KMS-11 (cell line): ENCODE data around the gene ARHGAP22.

ENCODE experiments used
- H2AFZ ChIP-seq: fragments of 200-600 bp; sonication (generic); 2 replicates; pipeline ENCODE4 v1.6.1; 2016; ENCODE audit warnings: antibody characterized with exemption, mixed run types, low read depth
- H3K27ac ChIP-seq: fragments of 200-600 bp; sonication (generic); 2 replicates; pipeline ENCODE4 v1.6.1; 2016; ENCODE audit warnings: mild to moderate bottlenecking, mixed run types
- H3K27me3 ChIP-seq: fragments of 200-600 bp; sonication (generic); 2 replicates; pipeline ENCODE4 v1.6.1; 2017; ENCODE audit warnings: mild to moderate bottlenecking, low read depth, mixed run types, moderate library complexity; ENCODE audit not compliant: insufficient read depth
- H3K36me3 ChIP-seq: fragments of 200-600 bp; sonication (generic); 2 replicates; pipeline ENCODE4 v1.6.1; 2017; ENCODE audit warnings: mild to moderate bottlenecking, mixed run types; ENCODE audit not compliant: insufficient read depth
- H3K4me1 ChIP-seq: fragments of 200-600 bp; sonication (generic); 2 replicates; pipeline ENCODE4 v1.6.1; 2016; ENCODE audit warnings: mild to moderate bottlenecking, low read depth, mixed run types; ENCODE audit not compliant: poor library complexity, severe bottlenecking
- H3K4me2 ChIP-seq: fragments of 200-600 bp; sonication (generic); 2 replicates; pipeline ENCODE4 v1.7.0; 2016; ENCODE audit warnings: mild to moderate bottlenecking, mixed run types
- H3K4me3 ChIP-seq: fragments of 200-600 bp; sonication (generic); IDR thresholded peaks from 2 replicates; pipeline ENCODE4 v1.6.1; 2017; ENCODE audit warnings: low read depth, low read length, mixed read lengths; ENCODE audit not compliant: insufficient read depth
- H3K79me2 ChIP-seq: fragments of 200-600 bp; sonication (generic); 2 replicates; pipeline ENCODE4 v1.6.1; 2016; ENCODE audit warnings: low read depth, mixed run types; ENCODE audit not compliant: insufficient read depth
- H3K9ac ChIP-seq: fragments of 200-600 bp; sonication (generic); 2 replicates; pipeline ENCODE4 v1.6.1; 2016; ENCODE audit warnings: mild to moderate bottlenecking, mixed run types
- H4K20me1 ChIP-seq: fragments of 200-600 bp; sonication (generic); 2 replicates; pipeline ENCODE4 v1.6.1; 2016; ENCODE audit warnings: mild to moderate bottlenecking, mixed run types; ENCODE audit not compliant: insufficient read depth
- CTCF ChIP-seq: fragments of 200-600 bp; sonication (generic); conservative IDR thresholded peaks from 2 replicates; pipeline ENCODE4 v1.6.1; 2017; ENCODE audit warnings: low read depth, mild to moderate bottlenecking, antibody characterized with exemption, low read length, moderate library complexity, mixed read lengths

ARHGAP22 gene

DNA sequence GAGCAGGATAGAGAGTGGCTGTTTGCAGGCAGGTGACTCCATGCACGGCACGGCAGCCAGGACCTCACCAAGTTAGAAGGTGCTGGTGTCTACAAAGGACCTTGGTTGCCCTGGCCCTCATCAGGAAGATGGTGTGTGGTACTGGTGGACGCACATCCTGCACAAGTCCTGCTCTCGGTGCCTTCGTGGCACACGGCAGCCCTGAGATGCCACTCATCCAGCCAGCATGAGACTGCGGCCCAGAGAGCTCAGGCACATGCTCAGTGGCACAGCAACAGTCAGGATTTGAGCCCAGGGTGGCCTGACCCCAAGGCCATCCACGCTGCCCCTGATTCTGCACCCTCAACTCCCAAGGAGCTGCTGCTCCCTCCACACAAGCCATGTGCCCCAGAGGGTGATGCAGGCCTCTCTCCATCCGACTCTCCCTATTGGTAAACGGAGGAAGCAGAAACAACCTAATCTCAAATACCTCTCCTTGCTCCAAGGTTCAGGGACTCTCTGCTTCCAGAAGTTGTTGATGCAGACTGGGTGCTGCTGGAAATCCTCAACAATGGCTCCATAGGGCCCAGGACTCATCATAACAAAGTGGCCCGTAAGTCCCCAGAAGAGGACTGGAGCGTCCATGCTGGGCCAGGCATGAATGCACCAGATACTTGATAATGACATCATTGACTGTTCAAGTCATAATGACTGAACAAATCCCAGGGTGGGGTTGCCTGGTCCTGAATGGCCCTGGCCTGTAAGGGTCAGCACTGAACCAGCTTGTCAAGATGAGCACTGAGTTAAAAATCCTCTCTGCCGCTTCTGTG is 93.6 kb downstream of the ARHGAP22 start:
- Histone ChIP-seq H3K27me3 (no peaks in the 10 kb centered on the region), H3K79me2 (no peaks in the 10 kb centered on the region), H3K4me3 (no peak overlapping the region), H3K36me3 (no peaks in the 10 kb centered on the region), H4K20me1 (no peaks in the 10 kb centered on the region), H3K4me2 (no peak overlapping the region), H3K27ac (no peak overlapping the region), H2AFZ (no peak overlapping the region), H3K4me1 (no peaks in the 10 kb centered on the region), H3K9ac (no peak overlapping the region)
- no peak for TF ChIP-seq CTCF

DNA sequence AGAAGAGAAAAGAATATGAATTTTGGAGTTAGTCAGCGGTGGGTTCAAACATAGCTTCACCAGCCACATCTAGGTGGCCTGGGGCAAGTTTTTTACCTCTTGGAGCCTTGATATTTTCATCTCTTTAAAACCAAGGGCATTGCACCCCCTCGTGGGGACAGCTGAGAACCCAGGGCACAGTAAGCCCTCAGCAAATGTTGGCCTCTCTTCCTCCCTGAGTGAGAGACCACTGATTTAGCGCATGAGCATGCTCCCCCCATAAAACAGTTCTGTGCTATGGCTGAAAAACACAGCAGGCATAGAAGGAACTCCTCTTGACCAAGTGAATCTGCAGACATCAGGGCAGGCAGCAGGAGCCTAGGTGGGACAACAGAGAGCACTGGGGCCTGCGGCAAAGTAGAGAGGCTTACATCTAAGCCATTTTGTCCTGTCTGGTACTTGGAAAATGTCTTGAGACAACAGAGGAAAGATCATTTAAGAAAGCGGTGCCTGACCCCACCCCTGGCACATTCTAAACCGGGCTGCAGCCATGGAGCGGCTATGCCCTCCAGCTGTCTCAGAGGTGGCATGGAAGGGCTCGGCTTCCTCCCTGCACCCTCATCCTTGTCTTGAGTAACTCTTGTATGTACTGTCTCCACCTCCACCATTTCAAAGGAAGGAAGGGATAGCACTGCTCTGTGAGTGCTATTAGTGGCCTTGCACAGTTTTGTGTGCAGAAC is 94.7 kb downstream of the ARHGAP22 start:
- TF ChIP-seq CTCF, result no peak
- H3K79me2 ChIP-seq, result no peaks in the 10 kb centered on the region
- no peaks in the 10 kb centered on the region for H3K4me1 ChIP-seq
- no peak overlapping the region for H3K4me2 ChIP-seq
- no peak overlapping the region for H2AFZ ChIP-seq
- no peak overlapping the region for H3K4me3 ChIP-seq
- H3K36me3 ChIP-seq, result no peaks in the 10 kb centered on the region
- no peaks in the 10 kb centered on the region for H4K20me1 ChIP-seq
- no peaks in the 10 kb centered on the region for H3K27me3 ChIP-seq
- H3K27ac ChIP-seq, result no peak overlapping the region
- H3K9ac ChIP-seq, result no peak overlapping the region

DNA sequence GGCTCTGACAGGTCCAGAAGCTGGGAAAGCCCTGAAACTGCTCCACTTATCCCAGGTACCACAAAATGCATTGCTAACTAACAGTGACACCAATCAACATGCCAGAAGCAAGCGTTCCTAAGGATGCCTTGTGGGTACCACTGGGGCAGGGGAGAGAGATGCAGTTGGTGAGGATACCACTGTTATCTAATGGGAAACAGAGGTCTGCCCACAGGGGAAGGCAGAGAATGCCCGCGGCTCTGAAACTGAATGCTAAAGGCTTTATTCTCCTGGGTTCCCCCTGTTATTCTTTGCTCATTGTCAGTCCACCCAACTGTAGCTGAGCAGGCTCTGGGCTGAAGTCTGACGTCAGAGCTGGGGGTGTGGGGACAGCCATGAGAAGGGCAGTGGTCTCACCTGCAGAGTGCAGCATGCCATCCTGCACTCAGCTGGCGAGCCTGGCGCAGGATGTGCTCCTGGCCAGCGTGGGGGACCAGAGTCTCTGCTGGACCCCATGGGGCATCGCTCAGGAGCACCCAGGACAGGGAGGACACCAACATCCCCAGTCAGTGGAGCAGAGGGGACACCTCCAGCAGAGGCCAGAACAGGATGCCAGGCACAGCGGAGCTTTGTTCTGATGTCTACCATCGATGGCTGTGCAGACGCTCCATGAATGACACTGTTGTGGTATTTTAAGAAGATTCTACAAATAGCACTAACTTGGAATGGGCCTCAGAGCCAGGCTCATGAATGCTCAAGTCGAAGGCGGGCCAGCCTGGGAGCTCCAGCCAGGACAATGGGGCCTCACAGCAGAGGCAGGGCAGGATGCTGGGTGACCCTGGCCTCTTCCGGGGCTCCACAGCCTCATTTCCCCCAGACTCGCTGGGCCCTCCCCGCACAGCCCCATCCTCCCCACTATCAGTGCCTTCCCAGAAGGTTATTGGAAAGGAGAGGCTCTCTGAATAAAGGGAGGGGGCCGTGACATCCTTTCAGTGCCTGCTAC is 95.8 kb downstream of the ARHGAP22 start:
- Histone ChIP-seq H3K4me2 (no peak overlapping the region), H3K9ac (no peak overlapping the region), H3K4me1 (no peaks in the 10 kb centered on the region), H3K4me3 (no peak overlapping the region), H3K27ac (no peak overlapping the region), H2AFZ (no peak overlapping the region), H3K79me2 (no peaks in the 10 kb centered on the region), H3K36me3 (no peaks in the 10 kb centered on the region), H3K27me3 (no peaks in the 10 kb centered on the region), H4K20me1 (no peaks in the 10 kb centered on the region)
- no peak for TF ChIP-seq CTCF
